Stimulated activated CD8-positive, alpha-beta memory T cell treated with anti-CD3 and anti-CD28 coated beads, Interleukin-12 subunit alpha, Interleukin-12 subunit beta, amount 100 ng/mL, for 4 hours (primary cell): Measurements from ENCODE around the gene POLR3A.

ENCODE experiments used
- DNase-seq: peaks from one replicate; pipeline ENCODE4 v3.0.0-alpha.2; 2020; ENCODE audit warnings: low read depth

The POLR3A gene

DNA sequence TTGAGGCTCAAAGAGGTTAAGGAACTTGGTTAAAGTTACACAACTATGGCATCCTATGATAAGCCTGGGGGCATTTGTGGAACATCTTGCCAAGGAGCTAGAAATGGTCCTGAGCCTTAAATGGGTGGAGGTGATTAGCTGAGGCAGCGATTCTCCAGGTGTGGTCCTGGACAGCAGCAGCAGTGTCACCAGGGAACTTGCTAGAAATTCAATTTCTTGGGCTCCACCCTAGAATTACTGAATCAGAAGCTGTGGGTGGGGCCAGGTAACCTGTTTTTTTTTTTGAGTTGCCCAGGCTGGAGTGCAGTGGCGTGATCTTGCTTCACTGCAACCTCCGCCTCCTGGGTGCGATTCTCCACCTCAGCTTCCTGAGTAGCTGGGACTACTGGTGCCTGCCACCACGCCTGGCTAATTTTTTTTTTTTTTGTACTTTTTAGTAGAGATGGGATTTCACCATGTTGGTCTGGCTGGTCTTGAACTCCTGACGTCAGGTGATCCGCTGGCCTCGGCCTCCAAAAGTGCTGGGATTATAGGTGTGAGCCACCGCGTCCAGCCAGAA lies 17.5 kb upstream of the POLR3A start:
- no peak for DNase-seq

DNA sequence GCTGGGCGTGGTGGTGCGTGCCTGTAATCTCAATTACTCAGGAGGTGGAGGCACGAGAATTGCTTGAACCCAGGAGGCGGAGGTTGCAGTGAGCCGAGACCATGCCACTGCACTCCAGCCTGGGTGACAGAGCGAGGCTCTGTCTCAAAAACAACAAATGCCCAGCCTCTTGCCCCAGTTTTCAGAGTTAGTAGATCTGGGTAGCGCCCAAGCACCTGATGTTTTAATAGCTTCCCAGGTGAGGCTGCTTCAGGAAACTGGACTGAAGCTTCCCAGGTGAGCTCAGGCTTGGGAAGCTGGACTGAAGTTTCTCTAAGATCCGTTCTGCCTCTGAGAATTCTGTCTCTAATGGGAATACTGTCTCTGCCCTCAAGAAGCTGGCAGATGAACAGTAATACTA lies 16.5 kb upstream of the POLR3A start:
- DNase-seq = no peak

DNA sequence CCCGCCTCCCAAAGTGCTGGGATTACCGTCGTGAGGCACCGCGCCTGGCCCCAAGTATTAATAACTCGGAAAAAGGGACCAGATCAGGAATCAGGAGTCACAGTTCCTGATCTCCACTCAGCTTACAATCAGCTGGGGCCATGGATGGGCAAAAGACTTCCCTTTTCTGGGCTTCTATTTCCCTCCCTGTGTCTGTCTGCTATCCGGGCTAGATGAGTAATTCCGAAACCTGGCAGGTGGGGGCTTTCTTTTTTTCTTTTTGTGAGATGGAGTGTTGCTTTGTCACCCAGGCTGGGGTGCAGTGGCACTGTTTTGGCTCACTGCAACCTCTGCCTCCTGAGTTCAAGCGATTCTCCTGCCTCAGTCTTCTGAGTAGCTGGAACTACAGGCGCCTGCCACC lies 15.9 kb upstream of the POLR3A start:
- no peak for DNase-seq

DNA sequence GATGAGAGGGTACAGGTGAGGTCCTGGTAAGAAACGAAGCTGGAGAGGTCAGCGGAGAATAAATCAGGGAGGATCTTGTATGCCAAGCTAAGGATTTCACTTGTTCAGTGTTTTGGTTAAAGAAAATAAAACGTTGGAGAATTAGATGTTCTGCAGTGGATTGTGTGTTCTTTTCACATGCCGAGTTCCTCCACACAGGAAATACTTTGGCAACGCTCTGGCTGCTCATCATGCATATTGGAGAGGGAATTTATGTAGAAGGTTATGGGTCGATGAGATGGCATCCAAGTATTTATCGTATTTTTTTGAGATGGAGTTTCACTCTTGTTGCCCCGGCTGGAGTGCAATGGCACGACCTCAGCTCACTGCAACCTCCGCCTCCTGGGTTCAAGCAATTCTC lies 15.4 kb upstream of the POLR3A start:
- no peak for DNase-seq

DNA sequence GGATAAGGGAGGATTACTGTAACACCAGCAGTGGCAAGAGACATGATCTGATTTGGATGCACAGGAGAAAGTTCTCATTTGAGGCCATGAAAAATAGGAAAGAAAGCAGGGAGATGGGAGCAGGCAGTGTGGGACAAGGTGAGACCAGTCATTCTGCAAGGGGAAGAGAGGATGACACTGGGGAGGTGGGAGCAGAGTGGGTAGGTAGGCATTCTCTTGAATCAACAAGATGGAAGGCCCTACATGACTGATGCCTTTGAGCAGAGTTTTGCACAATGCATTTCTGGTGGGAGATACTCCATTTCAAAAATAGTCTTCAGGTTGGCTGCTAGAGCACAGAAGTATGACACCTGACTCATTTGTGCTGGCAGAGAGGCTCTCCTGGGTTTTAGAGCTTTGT lies 14.9 kb upstream of the POLR3A start:
- no peak for DNase-seq

DNA sequence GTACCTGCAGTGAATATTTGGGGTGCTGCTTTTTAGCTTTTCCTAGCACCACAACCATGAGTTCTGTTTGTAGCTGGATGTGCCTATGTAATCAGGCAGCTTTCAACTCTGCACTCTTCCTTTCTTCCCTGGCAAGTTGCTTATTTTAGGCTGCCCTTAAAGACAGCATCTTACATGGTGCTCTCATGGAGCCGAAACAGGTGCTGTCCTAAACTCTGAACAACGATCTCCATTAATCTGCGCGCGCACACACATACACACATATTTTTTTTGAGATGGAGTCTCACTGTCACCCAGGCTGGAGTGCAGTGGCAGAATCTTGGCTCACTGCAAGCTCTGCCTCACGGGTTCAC lies 13.4 kb upstream of the POLR3A start:
- no peak for DNase-seq

DNA sequence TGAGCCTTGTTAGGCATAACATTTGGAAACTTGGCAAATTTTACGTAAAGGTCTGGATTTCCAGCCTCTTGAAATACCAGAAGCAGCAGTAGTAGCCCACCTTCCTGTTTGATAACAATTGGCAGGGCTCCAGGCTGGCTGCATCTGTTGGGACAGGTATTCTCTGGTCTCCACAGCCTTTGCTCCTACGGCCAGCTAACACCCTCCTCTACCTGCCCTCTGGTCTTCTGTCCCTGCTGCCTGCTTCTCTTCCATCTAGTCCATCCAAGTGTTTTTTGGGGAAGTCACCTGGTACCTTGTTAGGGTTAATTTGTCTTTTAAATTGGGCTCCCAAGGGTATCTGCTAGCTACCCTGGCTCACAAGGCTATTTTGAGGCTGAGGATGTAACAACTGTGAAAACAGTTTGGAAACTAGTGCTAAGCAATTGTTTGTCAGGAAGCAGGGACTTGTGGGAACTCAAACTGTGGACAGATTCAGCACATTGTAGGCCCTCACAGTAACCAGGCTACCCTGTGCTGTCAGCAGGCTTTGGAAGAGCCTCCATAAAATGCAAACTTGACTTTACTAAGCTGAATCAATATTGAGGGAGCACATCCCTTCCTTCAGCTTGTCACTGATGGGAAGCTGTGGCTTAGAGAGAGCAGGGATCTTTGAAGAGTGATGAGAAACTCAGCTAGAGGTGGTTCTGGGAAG lies 12.9 kb upstream of the POLR3A start:
- no peak for DNase-seq

DNA sequence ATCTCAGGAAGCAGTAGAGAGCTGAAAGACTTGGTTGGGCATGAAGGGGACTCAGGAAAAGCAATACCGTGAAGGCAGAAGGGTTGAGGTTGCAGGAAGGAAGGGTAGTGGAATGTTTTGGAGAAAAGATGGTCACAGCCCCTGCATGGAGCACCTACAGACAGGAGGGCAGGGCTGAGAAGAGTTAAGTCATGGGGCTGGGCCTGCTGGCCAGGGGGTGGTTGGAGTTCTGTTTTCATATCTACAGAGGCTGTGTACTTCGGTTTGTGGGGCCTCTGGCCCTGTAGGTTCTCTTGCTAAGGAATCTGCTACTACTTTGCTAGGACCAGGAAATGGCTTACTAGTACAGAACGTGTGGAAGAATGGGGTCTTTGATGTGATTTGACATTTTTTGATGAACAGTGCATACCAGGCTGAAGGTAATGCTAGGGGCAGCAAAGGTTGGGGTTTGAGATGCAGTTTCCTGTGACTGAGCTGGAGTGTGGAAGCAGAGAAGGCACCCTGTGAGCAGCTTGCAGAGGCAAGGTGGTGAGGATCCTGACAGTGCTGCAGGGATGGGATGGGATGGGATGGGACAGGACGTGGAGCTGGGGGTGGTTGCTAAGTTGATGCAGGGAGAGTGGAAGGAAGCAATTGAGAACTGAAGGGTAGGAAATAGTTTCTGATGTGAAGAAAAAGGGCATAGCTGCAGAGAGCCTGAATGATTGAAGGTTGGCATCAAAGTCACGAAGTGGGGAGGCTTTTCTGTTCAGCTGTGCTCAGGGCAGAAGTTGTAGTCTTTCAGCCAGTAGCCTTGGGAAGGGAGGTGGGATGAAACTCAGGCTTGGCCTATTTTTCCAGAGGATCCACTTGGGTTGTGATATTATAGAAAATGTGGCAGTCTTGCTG lies 12.1 kb upstream of the POLR3A start:
- DNase-seq = no peak

DNA sequence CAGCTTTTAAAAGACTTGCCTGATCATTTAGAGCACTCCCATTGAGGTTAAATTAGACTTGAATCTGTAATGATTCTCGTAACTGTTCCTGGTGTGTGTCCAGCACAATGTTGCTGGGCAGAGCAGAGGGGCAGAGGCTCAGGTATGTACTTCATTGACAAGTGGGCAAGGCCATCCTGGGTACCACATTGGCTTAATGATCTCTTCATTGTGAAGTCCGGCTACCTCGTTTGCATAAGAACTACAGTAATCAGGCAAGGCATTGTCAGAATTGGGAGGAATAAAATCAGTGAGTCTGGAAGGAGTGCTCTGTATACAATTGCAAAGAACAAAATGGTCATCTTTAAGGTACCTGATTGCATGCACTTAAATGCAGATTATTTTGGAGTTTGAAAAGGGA lies 10.4 kb upstream of the POLR3A start:
- DNase-seq = no peak

DNA sequence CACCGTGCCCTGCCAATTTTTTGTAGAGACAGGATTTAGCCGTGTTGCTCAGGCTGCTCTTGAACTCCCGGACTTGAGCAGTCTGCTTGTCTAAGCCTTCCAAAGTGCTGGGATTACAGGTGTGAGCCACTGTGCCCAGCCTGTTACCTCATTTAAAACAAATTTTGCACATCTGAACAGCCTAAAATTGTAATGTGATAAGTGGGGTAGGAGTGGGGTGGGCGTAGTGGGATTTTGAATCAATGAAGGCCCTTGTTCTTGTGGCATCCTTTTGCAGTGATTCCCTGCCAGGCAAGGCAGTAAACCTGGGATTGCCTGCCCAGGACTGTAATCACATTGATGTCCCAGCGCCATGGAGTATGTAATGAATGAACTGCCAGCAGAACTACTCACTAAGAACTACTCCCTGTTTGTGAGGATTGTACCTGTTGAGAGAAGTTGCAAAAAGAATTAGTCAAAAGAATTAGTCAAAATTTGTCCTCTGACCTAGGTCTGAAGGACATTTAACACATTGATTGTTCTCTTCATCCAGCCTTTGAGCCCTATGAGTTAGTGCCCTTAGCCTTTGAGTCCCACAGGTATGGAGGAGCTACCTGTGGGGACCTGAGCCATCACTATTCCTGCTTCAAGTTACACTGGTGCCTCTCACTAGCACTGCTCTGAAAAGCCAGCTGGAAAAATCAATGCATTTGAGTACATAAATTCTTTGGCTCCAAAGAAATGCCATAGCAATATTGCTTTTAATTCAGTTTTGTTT lies 9.7 kb upstream of the POLR3A start:
- no peak for DNase-seq

DNA sequence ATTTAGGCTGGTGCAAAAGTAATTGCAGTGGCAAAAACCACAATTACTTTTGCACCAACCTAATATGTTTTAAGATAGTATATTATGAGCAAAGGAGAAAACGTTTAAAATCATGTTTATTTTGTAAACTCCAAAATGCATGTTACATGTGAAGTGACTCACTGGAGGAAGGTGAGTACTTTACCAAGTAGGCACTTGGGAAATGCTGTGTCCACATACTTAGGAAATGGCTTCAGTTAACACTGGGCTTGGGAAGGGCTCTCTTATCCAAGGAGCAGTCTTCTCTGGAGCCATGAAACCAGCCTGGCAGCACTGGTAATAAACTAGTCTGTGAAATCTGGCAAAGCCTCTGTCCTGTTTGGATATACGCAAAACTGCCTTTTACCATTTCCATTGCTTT lies 8.8 kb upstream of the POLR3A start:
- DNase-seq = no peak

DNA sequence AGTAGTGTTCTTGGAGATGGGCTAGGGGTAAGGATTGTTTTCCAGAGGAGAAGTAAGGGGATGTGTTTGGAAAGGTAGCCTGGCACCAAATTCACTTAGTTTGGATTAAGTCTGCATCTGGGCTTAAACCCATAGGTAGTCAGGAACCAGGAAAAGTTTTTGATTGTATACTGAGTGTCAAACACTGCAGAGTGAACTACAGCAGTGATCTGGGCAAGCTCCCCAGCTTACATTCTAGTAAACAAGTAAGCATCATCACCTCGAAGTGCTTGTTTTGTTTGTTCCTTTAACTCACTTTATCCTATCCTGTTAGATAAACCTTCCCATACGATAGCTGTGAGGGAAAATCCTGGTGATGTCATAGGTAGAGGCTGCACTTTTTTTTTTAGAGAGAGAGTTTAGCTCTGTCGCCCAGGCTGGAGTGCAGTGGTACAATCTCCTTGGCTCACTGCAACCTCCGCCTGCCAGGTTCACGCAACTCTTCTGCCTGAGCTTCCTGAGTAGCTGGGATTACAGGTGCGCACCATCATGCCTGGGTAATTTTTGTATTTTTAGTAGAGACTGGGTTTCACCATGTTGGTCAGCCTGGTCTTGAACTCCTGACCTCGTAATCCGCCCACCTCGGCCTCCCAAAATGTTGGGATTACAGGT lies 6.7 kb upstream of the POLR3A start:
- no peak for DNase-seq

DNA sequence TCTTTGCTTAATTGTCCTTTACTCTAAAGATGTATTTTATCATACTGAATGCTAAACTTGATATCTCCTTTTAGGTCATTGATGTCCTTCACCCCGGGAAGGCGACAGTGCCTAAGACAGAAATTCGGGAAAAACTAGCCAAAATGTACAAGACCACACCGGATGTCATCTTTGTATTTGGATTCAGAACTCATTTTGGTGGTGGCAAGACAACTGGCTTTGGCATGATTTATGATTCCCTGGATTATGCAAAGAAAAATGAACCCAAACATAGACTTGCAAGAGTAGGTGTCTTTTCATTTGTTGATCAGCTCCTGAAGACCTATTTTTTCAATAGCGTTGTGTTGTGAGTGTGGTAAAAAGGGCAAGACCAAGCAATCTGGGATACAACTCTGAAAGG lies 6.1 kb upstream of the POLR3A start:
- DNase-seq = no peak

DNA sequence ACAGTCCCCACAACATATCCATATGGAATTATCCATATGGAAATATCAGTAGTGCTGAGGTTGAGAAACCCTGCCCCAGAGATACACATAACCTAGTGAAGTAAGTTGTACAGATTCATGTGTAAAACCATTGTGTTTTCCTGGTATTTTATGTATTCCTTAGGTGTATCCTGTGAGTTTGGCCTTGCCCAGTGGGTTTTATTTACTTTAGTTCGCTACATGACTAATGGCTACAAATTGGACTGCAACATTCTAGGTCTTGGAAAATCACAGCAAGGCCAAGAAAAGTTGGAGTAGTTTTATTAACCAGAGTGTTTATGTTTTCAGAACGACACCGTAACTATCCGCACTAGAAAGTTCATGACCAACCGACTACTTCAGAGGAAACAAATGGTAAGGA lies 5.7 kb upstream of the POLR3A start:
- DNase-seq = no peak

DNA sequence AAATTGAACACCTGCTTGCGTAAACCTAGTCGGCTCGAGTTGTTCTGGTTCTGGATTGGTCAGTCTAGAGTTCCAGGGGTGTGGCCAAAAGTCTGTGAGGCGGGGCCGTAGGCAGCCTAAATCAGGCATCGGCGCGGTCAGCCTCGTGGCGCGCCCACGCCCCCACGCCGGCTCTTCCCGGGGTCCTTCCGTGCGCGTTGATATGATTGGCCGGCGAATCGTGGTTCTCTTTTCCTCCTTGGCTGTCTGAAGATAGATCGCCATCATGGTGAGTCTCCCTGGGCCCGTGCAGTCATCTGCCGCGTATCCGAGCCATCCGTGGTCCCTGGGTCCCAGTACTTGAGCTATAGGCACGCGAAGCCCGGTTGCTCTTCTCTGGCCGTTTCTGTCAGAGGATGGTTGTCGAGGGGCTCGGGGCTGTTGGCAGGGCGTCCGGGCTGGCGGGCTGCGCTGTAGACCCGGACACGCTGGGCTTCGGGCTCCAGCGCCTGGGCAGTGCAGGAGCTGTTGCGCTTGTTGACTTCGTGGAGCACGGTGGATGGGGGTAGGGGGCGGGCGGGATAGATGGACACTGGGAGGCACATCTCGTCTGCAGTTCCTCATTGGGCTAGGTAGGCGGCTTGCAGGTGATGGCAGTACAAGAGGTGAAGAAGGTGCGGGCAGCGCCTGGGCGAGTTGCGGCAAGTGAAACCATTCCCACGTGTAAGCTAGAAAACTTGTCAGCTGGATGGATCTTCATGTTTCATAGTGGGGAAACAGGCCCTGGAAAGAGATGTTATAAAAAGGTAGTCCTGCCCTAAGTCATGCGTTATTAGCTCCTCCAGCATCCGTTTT lies 4.5 kb upstream of the POLR3A start, which contains the start of gene RPS24:
TSS of gene RPS24 (plus strand) at position 227 of the 834 bp plus-strand sequence. CDS start at position 266, 39 bp downstream.
- DNase-seq = peak; percentile 87

DNA sequence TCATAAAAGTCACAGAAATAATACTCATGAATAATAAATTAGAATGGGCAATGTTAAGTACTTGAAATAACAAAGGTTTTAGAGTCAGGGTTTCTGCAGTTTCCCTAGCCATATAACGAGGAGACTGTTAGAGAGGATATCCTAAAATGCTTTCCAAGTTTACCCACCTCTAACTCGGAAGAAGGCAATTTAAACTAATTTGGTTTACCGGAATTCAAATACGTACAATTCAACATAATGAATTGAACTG lies 4.0 kb upstream of the POLR3A start:
- DNase-seq = no peak

DNA sequence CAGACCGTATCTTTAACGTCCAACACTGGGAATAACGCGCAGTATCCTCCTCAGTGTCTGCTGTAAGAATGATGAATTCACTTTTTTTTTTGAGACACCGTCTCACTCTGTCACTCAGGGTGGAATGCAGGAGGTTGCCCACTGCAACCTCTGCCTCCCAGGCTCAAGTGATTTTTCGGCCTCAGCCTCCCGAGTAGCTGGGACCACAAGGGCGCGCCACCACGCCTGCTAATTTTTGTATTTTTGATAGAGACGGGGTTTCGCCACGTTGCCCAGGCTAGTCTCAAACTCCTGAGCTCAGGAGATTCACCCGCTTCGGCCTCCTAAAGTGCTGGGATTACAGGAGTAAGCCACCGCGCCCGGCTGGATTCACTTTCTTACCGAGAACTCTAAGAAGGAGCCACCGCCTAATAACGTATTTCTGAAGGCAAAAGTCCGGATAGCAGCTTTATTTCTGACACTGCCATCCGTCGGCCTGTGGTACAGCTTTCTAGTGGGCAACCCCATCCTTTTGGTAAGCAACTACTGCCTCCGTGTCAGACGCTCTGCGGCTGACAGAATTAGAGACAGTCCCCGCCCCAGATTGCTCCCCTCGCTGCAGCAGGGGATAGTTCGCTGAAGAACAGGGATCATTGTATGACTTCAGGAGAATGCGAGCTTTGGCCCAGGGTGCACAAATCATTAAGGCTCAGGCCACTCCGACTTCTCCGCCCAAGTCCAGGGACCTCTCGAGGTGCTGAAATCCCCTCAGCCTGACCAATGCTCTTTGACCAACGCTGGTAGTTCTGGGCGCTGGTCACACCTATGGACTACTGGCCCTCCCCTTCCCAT lies 662 bp downstream of the POLR3A start:
- peak; percentile 4 for DNase-seq

DNA sequence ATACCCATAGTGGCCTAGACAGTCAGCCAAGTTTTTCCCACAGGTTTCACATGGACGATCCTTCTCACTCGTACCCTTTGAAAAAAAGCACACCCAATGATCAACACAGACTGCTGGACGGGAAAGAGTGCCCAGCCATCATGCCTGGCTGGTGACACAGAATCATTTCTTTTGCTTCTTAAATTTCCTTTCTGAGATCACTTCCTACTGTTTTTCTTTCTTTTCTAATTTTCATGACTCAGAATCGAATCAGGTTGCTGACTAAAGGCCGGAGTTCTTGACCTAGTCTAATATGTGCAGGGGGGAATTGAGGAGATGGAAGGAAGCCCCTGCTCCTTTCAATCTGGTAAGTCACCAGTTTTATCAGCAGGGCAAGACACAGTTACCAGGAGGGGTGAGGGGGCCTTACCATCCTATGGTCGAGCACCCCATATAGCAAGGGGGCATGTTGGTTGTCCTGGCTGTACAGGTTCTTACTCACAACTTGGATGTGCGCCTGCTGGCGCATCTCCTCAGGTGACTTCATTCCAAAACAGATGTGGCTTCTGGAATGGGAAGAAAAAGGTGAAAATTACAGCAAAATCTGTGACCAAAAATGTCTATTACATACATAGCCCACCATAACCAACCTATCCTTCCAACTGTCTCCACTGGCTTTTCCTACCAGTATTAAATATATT lies 3.5 kb downstream of the POLR3A start:
- no peak for DNase-seq

DNA sequence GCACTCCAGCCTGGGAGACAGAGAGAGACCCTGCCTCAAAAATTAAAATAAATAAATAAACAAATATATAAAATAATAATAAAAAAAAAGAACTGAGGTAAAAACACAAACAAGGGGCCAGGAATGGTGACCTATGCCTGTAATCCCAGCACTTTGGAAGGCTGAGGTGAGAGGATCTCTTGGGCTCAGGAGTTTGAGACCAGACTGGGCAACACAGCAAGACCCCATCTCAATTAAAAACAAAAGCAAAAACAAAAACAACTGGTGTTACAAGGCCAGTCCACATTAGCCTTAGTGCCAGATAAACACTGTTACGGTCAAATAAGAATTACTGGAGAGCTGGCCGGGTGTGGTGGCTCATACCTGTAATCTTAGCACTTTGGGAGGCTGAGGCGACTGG lies 5.6 kb downstream of the POLR3A start:
- no peak for DNase-seq

DNA sequence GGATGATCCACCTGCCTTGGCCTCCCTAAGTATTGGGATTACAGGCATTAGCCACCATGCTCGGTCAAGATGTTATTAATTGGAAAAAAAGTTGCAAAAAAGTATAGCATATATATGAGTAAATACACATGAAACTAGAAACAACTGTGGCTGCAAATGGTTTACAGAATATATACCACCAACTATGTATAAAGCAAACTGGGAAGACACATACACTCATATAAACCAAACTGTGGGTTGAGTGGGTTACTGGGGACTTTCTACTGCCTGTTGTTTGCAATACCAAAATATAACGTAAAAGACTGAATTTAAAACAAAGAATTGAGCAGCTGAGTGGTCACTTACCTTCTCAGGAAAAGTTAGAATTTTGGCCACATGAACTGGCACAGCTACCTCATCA lies 8.1 kb downstream of the POLR3A start:
- DNase-seq = no peak
